IPS DF 4.7 (cell line): ENCODE data around the gene IFNAR2.

Source experiments
- DNase-seq: peaks from one replicate; pipeline ENCODE4 v3.0.0-alpha.2; 2013; ENCODE audit warnings: low spot score; ENCODE audit errors: extremely low read depth

IFNAR2 gene

DNA sequence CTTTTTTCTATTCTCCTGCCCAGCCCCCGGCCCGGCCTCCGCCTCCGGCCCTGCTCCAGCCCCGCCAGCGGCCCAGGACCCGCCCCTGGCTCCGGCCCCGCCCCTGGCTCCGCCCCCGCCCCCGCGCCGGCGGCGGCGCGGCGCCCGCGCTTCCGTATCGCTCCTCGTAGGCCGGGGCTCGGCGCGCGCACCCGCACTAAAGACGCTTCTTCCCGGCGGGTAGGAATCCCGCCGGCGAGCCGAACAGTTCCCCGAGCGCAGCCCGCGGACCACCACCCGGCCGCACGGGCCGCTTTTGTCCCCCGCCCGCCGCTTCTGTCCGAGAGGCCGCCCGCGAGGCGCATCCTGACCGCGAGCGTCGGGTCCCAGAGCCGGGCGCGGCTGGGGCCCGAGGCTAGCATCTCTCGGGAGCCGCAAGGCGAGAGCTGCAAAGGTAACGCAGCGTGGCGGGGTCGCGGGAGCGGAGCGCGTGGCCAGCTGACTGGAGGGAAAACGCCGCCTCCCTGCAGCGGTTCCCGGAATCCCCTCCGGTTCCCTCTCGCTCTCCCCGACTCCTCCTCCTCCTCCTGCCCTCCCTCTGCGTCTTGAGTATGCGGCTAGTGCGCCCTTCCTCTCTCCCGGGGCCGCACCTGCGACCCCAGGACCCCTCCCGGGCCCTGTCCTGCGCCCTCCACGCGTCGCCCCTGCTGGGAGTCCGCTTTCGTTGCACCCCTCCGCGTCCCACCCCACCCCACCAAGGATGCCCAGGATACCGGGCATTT lies at the start of gene IFNAR2:
TSS of gene IFNAR2 (plus strand) at position 155 of the 761 bp plus-strand sequence. CDS start 11,985 bp downstream, outside the sequence.
- no peak for DNase-seq

DNA sequence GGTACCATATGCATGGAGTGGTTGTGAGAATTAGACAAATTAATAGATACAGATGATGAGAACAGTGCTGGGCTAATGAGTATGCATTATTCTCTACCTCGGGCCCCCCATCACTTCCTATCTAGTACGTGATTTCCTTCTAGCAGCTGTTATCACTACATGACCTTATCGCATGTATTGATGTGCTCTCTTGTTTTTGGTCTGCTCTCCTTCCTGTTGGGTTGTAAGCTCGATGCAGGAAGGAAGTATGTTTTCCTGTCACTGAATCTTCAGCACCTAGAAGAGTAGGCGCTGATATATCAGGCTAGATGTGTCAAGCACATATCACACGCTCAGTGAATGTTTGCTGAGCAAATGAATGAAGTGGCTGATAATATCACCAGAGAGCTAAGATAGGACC lies 43.9 kb upstream of the IFNAR2 start:
- no peak for DNase-seq

DNA sequence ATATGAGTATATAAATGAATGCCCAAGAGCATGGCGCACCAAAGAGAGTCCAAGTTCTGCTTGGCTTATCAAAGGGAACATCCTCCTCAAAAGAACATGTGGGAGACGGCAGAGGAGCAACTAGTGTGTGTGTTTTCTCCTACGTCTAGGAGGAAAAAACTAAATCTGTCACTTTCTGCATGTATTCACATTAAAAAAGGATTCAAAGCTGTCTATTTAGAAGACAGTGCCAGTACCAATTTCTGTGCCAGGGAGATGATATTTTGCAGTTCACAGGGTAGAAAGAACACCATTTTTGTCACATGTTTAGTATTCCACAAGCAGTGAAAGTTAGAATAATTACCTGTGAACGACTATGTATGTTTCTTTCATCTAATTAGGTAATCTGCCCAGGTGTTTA lies 42.5 kb upstream of the IFNAR2 start:
- no peak for DNase-seq

DNA sequence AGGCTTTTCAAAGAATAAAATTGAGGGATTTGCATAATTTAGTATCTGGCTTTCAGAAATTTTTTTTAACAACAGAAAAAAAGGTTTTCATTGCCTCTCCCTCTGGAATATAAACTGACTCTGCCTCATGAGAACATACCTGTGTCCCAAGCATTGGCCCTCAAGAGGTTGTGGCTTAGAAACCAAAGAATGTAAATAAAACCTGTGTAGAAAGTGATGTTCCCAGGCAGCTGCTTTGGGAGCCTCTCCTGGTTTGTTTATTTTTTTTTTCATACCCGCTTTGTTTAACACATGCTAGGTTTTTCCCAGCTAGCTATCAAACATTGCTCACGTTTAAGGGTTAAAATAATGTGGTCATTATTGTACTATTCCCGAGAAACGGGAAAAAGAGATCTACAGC lies 40.5 kb upstream of the IFNAR2 start:
- no peak for DNase-seq

DNA sequence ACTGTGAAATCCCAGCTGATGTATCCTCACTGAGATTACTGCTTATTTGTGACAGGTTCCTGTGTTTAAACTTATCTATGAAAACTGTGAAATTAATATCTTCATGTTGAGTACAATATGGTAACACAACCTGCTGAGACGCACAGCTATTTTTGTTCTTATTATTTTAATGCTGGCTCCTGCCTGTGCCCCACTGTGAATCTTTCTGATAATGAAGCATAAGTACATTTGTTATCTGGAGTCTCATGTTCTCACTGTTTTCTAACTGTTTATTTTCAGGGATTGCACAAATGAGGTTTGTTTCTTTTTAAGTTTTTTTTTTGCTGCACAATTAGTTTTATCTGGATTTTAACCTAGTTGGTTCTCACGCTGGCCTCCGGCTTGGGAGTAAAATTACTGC lies 39.9 kb upstream of the IFNAR2 start:
- DNase-seq, result no peak

DNA sequence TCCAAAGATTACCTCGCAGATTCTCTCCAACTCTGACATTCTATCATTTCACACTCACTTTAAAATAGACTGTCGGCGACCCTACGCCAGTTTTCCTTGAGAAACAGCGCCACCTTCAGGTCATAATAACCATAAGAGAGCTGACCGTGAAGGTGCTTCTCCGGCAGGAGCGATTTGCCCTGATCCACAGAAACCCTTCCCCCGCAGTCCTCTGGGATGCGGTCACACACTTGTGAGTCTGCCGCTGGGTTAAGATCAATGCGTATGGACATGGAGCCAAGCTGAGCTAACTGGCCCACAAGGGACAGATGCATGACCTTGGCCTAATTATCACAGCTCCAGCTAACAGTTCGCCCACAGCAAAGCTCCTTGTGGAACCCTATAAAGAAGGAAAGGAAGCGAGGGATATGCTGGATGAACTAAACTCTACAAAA lies 32.8 kb upstream of the IFNAR2 start:
- DNase-seq, result peak; percentile 58

DNA sequence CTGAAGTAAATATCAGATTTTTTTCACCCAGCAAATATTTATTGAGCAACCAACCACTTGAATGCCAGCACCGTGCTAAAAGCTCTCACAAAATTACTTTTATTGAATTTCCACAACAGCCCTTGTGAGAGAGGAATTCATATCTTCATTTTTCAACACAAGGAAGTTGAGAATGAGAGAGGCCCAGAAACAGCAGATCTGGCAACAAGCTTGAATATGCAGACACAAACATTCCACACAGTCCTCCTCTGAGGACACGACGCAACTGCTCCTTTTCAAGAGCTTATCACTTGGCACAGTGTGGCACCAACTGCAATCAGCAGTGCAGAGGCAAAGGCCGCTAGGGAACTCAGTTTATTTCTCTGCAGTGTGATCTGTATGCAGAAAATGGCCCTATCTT lies 32.2 kb upstream of the IFNAR2 start:
- DNase-seq, result no peak

DNA sequence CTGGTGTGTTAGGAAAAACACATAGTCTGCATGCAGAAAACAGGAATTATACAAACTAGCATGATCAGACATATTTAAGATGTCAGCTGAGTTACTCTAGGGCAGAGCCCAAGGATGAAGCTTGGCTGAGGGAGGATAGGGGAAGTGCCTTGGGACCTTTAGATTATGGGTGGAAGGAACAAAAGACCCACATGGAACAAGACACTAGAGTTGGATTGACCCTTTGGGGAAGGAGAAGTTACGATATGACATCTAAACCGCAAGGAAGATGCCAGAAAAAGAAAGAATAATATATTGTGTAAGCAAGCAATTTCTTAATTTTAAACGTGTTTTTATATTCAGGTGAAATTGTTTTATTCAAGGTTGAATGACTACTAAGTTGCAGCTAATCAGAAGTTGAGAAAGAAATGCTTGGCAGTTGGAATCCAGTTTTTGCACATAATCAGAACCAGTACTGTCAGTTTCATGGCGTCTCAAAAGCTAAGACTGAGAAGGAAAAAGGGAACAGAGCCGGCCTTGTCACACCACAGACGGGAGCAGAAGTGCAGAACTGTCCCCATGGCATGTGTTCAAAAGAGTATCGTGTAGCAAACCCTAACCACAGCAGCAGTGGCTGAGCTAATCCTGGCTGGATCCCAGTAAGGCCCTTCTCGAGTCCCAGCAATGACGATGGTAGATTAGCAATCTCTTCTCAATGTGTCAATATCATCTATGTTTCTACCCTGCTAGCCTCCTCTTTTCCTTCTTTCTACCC lies 31.2 kb upstream of the IFNAR2 start:
- DNase-seq, result no peak

DNA sequence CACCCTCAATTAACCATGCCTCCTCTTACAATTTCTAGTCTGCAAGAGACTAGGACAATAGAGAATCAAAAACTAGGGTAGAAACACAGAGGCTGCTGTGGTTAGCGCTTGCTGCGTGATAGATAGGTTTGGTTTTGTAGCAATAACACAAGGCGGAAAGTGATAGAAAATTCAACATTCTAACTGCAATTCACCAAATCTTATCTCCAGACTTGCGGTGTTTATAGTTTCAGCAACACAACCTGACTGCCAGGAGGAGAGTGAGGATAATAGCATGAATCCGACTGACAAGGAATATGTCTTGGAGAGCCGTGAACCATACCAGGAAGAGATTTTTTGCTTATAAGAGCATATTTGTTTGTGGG lies 30.7 kb upstream of the IFNAR2 start:
- DNase-seq, result no peak

DNA sequence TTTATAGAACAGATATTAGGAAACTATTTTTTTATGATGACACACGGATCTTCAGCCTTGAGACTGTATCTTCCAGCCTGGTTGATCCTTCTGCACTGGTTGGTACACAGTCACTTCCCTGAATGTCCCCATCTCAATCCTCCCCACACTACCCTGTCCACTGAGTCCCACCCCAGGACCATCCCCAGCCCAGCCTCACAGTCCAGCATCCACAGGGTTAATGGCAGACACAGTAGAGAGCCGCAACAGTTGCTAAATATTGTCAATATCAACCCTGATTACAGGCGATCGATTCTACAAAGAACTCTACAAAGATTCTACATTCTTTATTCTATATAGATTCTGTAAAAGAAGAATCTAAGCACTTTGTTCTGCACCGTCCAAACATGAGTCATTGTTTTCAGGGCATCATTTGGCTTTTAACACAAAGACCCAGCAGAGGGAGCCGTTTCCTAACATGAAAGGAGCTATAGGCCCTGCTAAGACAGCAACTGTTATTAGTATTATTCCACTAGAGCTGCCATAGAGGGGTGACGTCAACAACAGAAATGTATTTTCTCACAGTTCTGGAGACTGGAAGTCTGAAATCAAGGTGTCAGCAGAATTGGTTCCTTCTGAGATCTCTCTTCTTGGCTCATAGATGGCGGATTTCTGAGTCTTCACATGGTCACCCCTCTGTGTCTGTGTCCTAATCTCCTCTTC lies 30.1 kb upstream of the IFNAR2 start:
- no peak for DNase-seq

DNA sequence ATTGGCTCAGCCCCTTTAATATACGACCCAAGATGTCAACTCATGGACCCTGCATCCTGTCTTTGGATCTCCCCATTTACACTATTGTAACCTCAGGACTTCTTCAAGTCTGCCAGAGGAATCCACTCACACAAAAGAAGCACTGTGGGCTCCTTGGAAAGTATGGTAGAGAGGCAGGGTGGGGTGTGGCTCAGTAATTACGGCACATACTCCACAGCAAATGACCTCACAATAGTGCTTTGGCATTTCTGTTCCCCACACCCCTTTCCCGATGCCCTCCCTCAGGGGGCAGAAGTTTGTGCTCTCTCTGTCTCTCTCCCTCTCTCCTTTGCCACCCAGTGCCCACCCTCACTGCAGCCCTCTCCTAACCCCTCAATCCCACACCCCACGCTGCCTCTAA lies 27.8 kb upstream of the IFNAR2 start:
- no peak for DNase-seq

DNA sequence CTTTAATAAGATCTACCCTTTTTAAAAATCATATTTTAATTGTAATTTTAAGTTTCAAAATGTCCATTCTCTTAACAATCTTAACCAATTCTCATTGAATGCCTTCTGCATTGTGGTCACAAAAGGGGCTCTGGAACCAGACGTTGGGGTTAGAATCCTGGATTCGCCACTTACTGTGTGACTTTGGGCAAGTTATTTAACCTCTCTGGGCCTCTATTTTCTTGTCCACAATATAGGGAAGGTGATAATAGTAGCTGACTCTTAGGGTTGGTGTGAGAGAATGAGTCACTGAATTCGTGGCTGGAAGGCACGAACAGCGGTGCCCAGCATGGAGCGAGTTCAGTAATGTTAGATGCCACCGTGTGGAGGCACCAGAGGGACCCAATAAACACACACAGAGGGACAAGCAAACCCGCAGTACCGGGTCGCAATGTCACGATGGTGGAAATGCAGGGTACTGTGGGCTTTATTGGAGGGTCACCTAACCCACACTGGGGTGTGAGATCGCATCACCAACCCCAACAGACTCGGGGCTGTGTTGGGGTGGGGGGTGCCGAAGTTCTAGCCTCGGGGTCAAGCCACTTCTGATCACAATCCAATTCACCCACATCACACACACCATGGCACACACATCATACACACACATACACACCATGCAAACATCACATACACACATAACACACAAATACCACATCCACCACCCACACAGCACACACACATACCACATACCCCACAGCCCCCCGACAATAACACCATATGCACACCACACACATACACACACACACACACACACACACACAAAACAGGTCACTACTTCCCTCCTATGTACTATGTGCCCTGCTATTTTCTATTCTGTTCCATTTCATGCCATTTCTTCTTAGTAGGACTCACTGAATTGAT lies 27.0 kb upstream of the IFNAR2 start:
- DNase-seq, result no peak

DNA sequence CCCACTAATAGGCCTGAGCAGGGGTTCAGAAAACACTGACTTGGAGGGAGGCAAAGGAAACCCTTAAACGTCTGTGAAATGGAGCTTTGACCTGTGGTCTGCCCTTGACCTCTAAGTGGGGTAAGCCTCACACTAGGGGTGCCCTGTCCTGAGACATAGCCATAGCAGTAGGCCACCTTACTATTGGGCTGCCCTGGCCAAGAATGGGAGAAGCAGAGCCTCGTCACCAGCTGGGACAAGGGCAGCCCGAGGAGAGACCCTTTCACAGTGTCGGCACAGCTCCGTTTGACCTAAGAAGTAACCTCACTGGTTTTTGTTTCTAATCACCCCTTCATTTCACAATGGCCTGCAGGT lies 26.4 kb upstream of the IFNAR2 start:
- no peak for DNase-seq

DNA sequence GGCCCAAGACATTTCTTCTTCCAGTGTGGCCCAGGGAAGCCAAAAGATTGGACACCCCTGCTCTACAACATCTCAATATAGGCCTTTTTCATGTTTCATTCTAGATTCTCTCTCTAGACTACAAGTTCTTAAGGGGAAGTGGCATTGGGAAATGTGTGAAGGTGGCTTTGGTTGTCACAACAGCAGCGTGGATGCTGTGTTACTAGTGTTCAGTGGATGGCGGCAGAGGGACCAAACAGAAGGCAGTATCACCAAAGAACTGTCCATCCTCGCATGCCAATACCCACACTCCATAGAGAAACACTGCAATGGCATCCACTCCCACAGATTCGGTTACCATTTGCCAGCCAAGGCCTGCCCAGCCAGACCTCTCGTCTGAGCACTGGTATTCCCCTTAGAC lies 24.3 kb upstream of the IFNAR2 start:
- no peak for DNase-seq

DNA sequence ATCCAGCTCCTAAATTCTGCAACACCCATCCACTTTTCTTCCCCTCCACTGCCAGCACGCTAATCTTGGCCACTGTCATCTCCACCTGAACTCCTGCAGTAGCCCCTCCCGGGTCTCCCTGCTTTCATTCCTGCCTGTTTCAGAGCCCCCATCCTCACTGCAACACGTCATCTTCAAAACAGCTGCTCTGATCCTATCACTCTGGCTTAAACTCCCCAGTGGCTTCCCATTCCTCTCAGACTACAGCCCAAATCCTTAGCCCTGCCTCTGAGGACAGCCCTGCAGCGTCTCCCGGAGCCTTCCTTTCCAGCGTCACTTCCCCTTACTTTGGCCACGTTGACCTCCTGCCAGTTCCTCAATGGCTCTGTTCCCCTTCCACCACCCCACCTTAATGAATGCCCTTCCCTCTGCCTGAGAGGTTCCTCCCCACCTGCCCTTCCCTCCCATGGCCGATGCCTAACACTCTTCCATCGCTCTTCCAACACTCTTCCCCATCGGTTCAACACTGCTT lies 22.9 kb upstream of the IFNAR2 start:
- DNase-seq, result no peak

DNA sequence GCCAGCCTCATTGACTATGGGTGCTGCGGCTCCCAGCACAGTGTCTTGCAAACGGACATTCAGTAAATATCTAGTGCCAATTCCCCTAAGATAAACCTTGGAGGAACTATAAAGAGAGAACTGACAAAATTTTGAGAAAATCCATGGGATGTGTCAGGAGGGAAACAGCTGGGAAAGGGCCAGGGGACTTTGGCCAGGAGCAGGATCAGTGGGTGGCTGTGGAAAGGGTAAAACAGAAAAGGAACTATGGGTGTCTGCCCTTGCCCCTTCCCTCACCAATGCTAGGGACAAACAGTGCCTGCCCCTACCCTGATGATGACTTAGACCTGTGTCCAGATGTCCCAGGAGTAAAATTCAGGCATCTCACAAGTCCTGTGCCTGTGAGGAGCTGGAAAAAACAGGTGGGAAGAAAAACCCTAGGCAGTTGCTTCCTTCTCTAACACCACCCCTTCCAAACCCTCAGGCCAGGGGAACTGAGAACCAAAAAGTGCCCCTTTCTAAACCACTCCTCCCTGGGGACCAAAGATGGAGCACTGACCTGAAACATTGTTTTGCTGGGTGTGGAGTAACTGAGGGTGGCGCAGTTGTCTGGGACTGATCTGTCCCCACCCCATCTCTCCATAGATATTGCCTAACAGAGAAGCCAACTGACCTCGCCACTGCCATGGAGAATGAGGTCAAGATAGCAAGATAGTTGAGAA lies 22.1 kb upstream of the IFNAR2 start:
- no peak for DNase-seq

DNA sequence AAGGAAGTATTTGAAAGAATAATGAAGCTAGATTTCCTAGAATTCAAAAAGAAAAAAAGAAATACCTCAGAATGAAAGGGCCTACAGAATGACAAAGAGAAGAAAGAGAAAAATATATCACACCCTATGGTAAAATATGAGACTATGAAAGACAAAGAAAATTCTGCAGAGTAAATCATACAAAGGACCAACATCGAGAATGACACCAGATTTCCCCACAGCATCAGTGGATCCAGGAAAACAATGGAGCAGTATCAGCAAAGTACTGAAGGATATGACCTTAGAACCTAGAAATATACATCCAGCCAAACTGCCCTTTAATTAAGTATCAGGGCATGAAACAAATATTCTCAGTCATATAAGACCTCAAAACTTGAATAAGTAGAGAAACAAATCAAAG lies 21.2 kb upstream of the IFNAR2 start:
- no peak for DNase-seq

DNA sequence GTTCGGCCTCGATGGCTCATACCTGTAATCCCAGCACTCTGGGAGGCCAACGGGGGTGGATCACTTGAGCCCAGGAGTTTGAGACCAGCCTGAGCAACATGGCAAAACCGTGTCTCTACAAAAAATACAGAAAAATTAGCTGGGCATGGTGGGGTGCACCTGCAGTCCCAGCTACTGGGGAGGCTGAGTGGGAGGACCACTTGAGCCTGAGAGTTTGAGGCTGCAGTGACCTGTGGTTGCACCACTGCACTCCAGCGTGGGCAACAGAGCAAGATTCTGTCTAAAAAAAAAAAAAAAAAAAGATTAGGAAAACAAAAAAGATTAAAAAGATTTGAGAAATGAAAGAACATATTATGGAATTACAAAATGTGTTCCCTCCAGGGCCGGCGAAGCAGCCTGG lies 18.4 kb upstream of the IFNAR2 start:
- no peak for DNase-seq

DNA sequence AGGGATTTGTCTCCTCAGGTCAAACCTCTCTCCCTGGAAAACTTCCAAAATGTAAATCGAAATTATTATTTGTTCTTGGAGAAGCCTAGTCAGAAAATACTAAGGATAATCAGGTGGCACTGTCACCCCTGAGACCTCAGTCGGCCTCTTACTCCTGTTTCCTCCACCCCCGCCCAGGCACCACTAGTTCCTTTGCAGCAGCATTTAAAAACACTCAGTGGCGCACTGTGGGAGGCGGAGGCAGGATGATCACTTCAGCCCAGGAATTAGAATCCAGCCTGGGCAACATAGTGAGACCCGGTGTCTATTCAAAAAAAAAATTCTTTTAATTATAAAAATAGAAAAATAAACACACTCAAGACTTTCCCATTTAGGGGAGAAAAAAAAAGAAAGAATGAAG lies 18.0 kb upstream of the IFNAR2 start:
- no peak for DNase-seq

DNA sequence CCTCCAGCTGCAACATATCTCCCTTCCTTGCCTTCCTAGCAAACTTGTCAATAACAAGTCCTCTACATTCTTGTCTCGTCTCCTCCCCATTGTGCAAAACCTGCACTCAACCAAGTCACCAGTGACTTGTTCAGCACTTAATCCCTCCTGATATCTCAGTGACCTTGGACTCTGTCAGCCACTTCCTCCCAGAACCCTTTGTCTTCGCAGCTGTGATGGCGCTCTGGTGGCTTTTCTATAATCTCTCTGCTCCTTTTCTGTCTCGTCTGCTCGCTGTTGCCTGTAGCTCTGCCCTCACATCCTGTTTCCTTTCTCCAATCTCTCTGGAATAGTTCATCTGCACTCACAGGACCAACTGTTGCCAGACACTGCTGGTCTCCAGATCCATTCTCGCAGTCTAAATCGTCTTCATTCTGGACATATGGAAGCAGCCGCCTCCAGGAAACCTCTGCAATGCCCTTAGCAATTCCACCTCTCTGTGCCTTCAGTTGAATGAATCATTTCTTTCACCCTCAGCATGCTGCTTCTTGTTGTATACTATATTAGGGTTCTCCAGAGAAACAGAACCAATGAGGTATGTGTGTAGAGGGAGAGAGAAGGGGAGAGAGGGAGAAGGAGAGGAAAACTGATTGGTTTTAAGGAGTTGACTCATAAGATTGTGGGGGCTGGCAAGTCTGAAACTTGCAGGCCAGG lies 17.4 kb upstream of the IFNAR2 start:
- DNase-seq, result no peak
